ENCODE results near the gene DUSP6.

DUSP6 gene

DNA sequence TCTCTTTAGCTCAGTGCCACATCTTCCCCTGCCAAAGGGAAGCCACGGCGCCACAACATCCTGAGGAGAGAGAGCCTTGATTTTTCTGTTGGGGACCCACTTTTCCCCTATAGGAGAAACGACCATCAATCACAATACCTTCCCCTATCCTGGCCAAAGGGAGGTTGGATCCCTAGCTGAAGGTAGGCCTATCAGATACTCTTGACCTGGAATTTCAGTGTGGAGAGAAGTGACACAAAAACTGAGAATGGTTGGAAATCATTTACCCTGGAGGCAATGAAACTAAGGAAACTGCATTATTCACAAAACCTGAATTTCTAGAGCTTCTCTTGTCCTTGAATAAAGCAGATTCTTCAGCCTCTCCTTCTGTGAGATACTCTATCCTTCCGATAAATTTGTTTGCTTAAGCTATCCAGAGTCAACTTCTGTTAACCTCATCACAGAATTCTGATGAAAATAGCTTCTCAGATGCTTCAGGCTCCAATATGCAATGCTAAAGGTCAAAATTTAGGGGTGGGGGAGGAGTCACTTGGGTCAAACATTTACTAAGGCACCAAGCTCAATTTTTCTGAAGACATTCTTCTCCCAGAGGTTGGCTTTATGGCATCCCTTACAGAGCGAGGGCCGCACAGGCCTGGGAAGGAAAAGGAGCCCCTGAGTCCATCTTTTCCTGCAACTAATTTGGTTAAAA, 27.0 kb upstream of the DUSP6 start:
- no peak overlapping the region for H3K27ac ChIP-seq
- TF ChIP-seq, protein P1, sequence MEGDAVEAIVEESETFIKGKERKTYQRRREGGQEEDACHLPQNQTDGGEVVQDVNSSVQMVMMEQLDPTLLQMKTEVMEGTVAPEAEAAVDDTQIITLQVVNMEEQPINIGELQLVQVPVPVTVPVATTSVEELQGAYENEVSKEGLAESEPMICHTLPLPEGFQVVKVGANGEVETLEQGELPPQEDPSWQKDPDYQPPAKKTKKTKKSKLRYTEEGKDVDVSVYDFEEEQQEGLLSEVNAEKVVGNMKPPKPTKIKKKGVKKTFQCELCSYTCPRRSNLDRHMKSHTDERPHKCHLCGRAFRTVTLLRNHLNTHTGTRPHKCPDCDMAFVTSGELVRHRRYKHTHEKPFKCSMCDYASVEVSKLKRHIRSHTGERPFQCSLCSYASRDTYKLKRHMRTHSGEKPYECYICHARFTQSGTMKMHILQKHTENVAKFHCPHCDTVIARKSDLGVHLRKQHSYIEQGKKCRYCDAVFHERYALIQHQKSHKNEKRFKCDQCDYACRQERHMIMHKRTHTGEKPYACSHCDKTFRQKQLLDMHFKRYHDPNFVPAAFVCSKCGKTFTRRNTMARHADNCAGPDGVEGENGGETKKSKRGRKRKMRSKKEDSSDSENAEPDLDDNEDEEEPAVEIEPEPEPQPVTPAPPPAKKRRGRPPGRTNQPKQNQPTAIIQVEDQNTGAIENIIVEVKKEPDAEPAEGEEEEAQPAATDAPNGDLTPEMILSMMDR (IDR thresholded peaks at IDR 0.05) = no peak
- H3K4me3 ChIP-seq (ENCODE audit: low read depth in 1 of 2, low read length in 1 of 2) = no peak overlapping the region
- H3K9me3 ChIP-seq = no peaks in the 10 kb centered on the region
- no peaks in the 10 kb centered on the region for H3K36me3 ChIP-seq
- no peaks in the 10 kb centered on the region for H3K27me3 ChIP-seq
- H3K4me1 ChIP-seq (ENCODE audit: control insufficient read depth in 1 of 2, insufficient read depth in 1 of 2, low read depth in 1 of 2, low read length in 1 of 2) = peaks cover 20 to 26% of the 10 kb centered on the region in 2 experiments

DNA sequence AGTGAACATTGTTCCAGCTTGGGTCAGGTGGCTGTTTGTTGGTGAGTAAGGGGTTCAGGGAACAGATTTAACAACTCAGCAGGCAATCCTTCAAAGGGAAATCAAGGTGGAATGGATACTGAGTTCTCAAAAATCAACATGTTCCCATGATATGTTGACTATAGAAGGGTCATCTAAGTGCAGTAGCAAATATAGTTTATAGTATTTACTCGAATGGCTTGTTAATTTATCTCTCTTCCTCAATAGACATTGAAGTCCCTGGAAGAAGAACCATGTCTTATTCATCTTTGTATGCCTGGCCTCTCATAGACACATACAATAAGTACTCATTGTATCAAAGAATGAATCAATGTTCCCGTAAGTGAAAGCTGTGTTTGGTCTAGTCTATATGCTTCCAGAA, 24.5 kb upstream of the DUSP6 start:
- no peaks in the 10 kb centered on the region for H3K36me3 ChIP-seq
- H3K4me3 ChIP-seq (ENCODE audit: low read depth in 1 of 2, low read length in 1 of 2) = no peak overlapping the region
- no peaks in the 10 kb centered on the region for H3K9me3 ChIP-seq
- TF ChIP-seq, protein P1 (IDR thresholded peaks at IDR 0.05) = no peak
- H3K4me1 ChIP-seq (ENCODE audit: control insufficient read depth in 1 of 2, insufficient read depth in 1 of 2, low read depth in 1 of 2, low read length in 1 of 2) = peaks cover 0 to 1% of the 10 kb centered on the region in 2 experiments
- H3K27ac ChIP-seq = no peak overlapping the region
- no peaks in the 10 kb centered on the region for H3K27me3 ChIP-seq

- no peak overlapping the region for H3K4me3 ChIP-seq (ENCODE audit: low read depth in 1 of 2, low read length in 1 of 2)
- no peaks in the 10 kb centered on the region for H3K4me1 ChIP-seq (ENCODE audit: control insufficient read depth in 1 of 2, insufficient read depth in 1 of 2, low read depth in 1 of 2, low read length in 1 of 2)
- TF ChIP-seq, protein P1 (IDR thresholded peaks at IDR 0.05) = no peak
- H3K36me3 ChIP-seq = no peaks in the 10 kb centered on the region
- no peaks in the 10 kb centered on the region for H3K27me3 ChIP-seq
- H3K9me3 ChIP-seq = no peaks in the 10 kb centered on the region
- H3K27ac ChIP-seq = no peak overlapping the region
Measured at GRCh38 chr12:89376202-89376529, 23.9 kb upstream of the DUSP6 start.

GRCh38 chr12:89373763-89374572, 21.7 kb upstream of the DUSP6 start:
- H3K4me1 ChIP-seq (ENCODE audit: control insufficient read depth in 1 of 2, insufficient read depth in 1 of 2, low read depth in 1 of 2, low read length in 1 of 2) = peaks cover 4 to 9% of the 10 kb centered on the region in 2 experiments
- TF ChIP-seq, protein P1 (IDR thresholded peaks at IDR 0.05) = no peak
- no peak overlapping the region for H3K27ac ChIP-seq
- no peak overlapping the region for H3K4me3 ChIP-seq (ENCODE audit: low read depth in 1 of 2, low read length in 1 of 2)
- H3K36me3 ChIP-seq = no peaks in the 10 kb centered on the region
- H3K27me3 ChIP-seq = no peaks in the 10 kb centered on the region
- no peaks in the 10 kb centered on the region for H3K9me3 ChIP-seq

- H3K9me3 ChIP-seq = no peaks in the 10 kb centered on the region
- no peak overlapping the region for H3K4me3 ChIP-seq (ENCODE audit: low read depth in 1 of 2, low read length in 1 of 2)
- H3K27ac ChIP-seq = no peak overlapping the region
- no peaks in the 10 kb centered on the region for H3K27me3 ChIP-seq
- TF ChIP-seq, protein P1 (IDR thresholded peaks at IDR 0.05) = no peak
- no peaks in the 10 kb centered on the region for H3K36me3 ChIP-seq
- peaks cover 4 to 9% of the 10 kb centered on the region in 2 experiments for H3K4me1 ChIP-seq (ENCODE audit: control insufficient read depth in 1 of 2, insufficient read depth in 1 of 2, low read depth in 1 of 2, low read length in 1 of 2)
Measured at GRCh38 chr12:89372584-89373370, 20.5 kb upstream of the DUSP6 start.
